Measurements from ENCODE around the gene CLMN. TPM values are rescaled to one million over a fixed set of nuclear protein-coding genes. Genes with fewer than 3 reads are reported as not detected.

The CLMN gene
- total and polyA plus RNA-seq, 2 of the 8 experiments (the other 6 are each of a cell fraction or from before 2014, with no cell fraction given), result 1.6 to 8.2 TPM

GRCh38 chr14:95238487-95239298 lies 81.0 kb downstream of the CLMN start:
- DNase-seq (ENCODE audit: low read depth in 1 of 2, low spot score in 2 of 2) (no peak), FAIRE-seq (no peak)
- Histone ChIP-seq H3K56ac (replicated peaks; ENCODE audit: insufficient read length, low read depth, low read length) (no peak overlapping the region), H3K4ac (replicated peaks; ENCODE audit: insufficient read length, low read depth, low read length) (no peak overlapping the region), H3K27ac (ENCODE audit: low read depth, low read length) (no peak overlapping the region), H3K9ac (replicated peaks in 1 of 4; ENCODE audit: extremely low read depth in 1 of 4, low read depth in 3 of 4, low read length in 3 of 4) (no peak overlapping the region), H3K23ac (ENCODE audit: insufficient read length) (no peak overlapping the region), H4K8ac (ENCODE audit: extremely low read depth, insufficient read depth, low read length) (no peak overlapping the region), H2BK12ac (ENCODE audit: low read depth, low read length) (no peak overlapping the region), H2AFZ (ENCODE audit: low read length) (no peak overlapping the region), H3K14ac (ENCODE audit: insufficient read length) (no peak overlapping the region), H3K23me2 (ENCODE audit: low read depth, low read length) (no peaks in the 10 kb centered on the region), H4K5ac (ENCODE audit: insufficient read length, low read depth, low read length) (no peak overlapping the region), H2BK15ac (ENCODE audit: low read length) (no peak overlapping the region), H3K79me1 (ENCODE audit: low read depth, low read length) (no peaks in the 10 kb centered on the region), H3K4me3 (ENCODE audit: extremely low read depth in 1 of 4, insufficient read depth in 2 of 4, low read depth in 3 of 4, low read length in 4 of 4) (no peak overlapping the region), H3K79me2 (ENCODE audit: control insufficient read depth in 1 of 2, insufficient read depth in 2 of 2, low read length in 2 of 2) (no peaks in the 10 kb centered on the region), H3K18ac (ENCODE audit: extremely low read depth, low read length) (no peak overlapping the region), H2BK120ac (replicated peaks; ENCODE audit: low read depth, low read length) (no peak overlapping the region), H3K4me2 (ENCODE audit: insufficient read depth in 1 of 2, low read depth in 2 of 2, low read length in 2 of 2) (no peak overlapping the region), H3K9me3 (ENCODE audit: insufficient read depth in 2 of 2, low read depth in 1 of 2, low read length in 1 of 2) (no peaks in the 10 kb centered on the region), H4K91ac (replicated peaks; ENCODE audit: insufficient read length, low read length) (no peak overlapping the region), H2AK5ac (ENCODE audit: low read depth, low read length) (no peak overlapping the region), H2BK5ac (ENCODE audit: low read depth, low read length) (no peak overlapping the region), H3K27me3 (replicated peaks in 1 of 4; ENCODE audit: control insufficient read depth in 3 of 4, extremely low read depth in 1 of 4, insufficient read depth in 3 of 4, low read length in 3 of 4) (no peaks in the 10 kb centered on the region), H3K4me1 (replicated peaks in 1 of 4; ENCODE audit: control insufficient read depth in 3 of 4, insufficient read depth in 4 of 4, low read length in 3 of 4) (peaks cover 0 to 6% (median under 1%) of the 10 kb centered on the region in 4 experiments; a peak in 5 of 7 replicates), H4K20me1 (replicated peaks in 1 of 2; ENCODE audit: control insufficient read depth in 1 of 2, insufficient read depth in 2 of 2, low read length in 2 of 2) (no peaks in the 10 kb centered on the region), H2BK20ac (ENCODE audit: low read length) (no peak overlapping the region), H3K36me3 (ENCODE audit: control insufficient read depth in 2 of 4, insufficient read depth in 4 of 4, low read length in 3 of 4) (no peaks in the 10 kb centered on the region)
- CTCF ChIA-PET (ENCODE audit: partially characterized antibody), result interaction anchor here (1.0 to 1.6 kb wide), 2 partner anchors 9 to 17 kb away, joined by 3 read pairs; no protein-coding TSS in a partner anchor
- POLR2A ChIA-PET (ENCODE audit: partially characterized antibody), result no interaction called here
- WGBS, 2 experiments (ENCODE audit: extremely low coverage in 1 of 2, insufficient coverage in 1 of 2, insufficient read length in 1 of 2, insufficient replicate concordance in 2 of 2, low coverage in 1 of 2, low lambda C conversion rate in 2 of 2, missing lambda C conversion rate in 1 of 2), result 93% methylated on average over 10 of the region's 10 CpGs; no CpG with 5 or more reads in 1 of the 2 experiments
- TF ChIP-seq SP2 (IDR thresholded peaks at IDR 0.05; ENCODE audit: low read length) (no peak), GTF2F1 (IDR thresholded peaks at IDR 0.05; ENCODE audit: borderline replicate concordance, low read depth, low read length) (no peak), CHD2 (IDR thresholded peaks at IDR 0.05; ENCODE audit: low read length) (no peak), NRF1 (IDR thresholded peaks at IDR 0.05; ENCODE audit: low read depth, low read length) (no peak), ZNF274 (IDR thresholded peaks at IDR 0.05; ENCODE audit: borderline replicate concordance, extremely low read depth, low read length) (no peak), FOSL1 (IDR thresholded peaks at IDR 0.05; ENCODE audit: insufficient read depth, low read depth, low read length) (no peak), POLR2A (IDR thresholded peaks at IDR 0.05; ENCODE audit: control extremely low read depth in 1 of 2, low read depth in 2 of 2, low read length in 2 of 2) (no peak), BCL11A (IDR thresholded peaks at IDR 0.05; ENCODE audit: low read depth in 2 of 2, low read length in 2 of 2) (no peak)

Measured in H1 (cell line).